Measurements from ENCODE around the gene C19orf73.
A peak's percentile ranks its signal among the peaks of the same experiment; 100 is the strongest.
"Not testable (repeated sequence)": the region's sequence is repeated elsewhere in the genome, so short reads cannot be mapped to it uniquely, and the experiment has no call there.

C19orf73 gene

GRCh38 chr19:49074869-49075268 lies 44.1 kb downstream of the C19orf73 start:
- H3K4me3 Mint-ChIP-seq; ATAC-seq; H3K9me3 Mint-ChIP-seq; DNase-seq (ENCODE audit: low spot score in 2 of 2); H3K36me3 Mint-ChIP-seq; H3K27ac Mint-ChIP-seq: not testable (repeated sequence)
- peaks cover 12% of the 10 kb centered on the region for H3K4me1 Mint-ChIP-seq

- Mint-ChIP-seq H3K4me3 (peak overlapping the region; percentile 43), H3K4me1 (peaks cover 12% of the 10 kb centered on the region), H3K27ac (peak overlapping the region; percentile 1), H3K36me3 (no peaks in the 10 kb centered on the region), H3K9me3 (no peaks in the 10 kb centered on the region)
- DNase-seq (ENCODE audit: low spot score in 2 of 2) (no peak), ATAC-seq (no peak)
Measured at GRCh38 chr19:49073514-49074378, 45.2 kb downstream of the C19orf73 start.

- Mint-ChIP-seq H3K4me1 (peaks cover 12% of the 10 kb centered on the region), H3K27ac (no peak overlapping the region), H3K9me3 (no peaks in the 10 kb centered on the region), H3K4me3 (no peak overlapping the region), H3K36me3 (no peaks in the 10 kb centered on the region)
- DNase-seq (ENCODE audit: low spot score in 2 of 2): no peak
- no peak for ATAC-seq
Measured at GRCh38 chr19:49071860-49072547, 46.9 kb downstream of the C19orf73 start.

GRCh38 chr19:49070416-49070815 lies 48.5 kb downstream of the C19orf73 start:
- Mint-ChIP-seq H3K4me1 (peaks cover 12% of the 10 kb centered on the region), H3K27ac (no peak overlapping the region), H3K36me3 (no peaks in the 10 kb centered on the region), H3K9me3 (no peaks in the 10 kb centered on the region), H3K4me3 (no peak overlapping the region)
- DNase-seq (ENCODE audit: low spot score in 2 of 2) (no peak), ATAC-seq (no peak)

- ATAC-seq: no peak
- no peak overlapping the region for H3K27ac Mint-ChIP-seq
- H3K36me3 Mint-ChIP-seq: no peaks in the 10 kb centered on the region
- DNase-seq (ENCODE audit: low spot score in 2 of 2): no peak
- peaks cover 12% of the 10 kb centered on the region for H3K4me1 Mint-ChIP-seq
- H3K4me3 Mint-ChIP-seq: no peak overlapping the region
- no peaks in the 10 kb centered on the region for H3K9me3 Mint-ChIP-seq
Measured at GRCh38 chr19:49069026-49069425, 49.9 kb downstream of the C19orf73 start.

Measured in stimulated activated effector memory CD8-positive, alpha-beta T cell treated with anti-CD3 and anti-CD28 coated beads, Interleukin-12 subunit alpha, Interleukin-12 subunit beta, amount 100 ng/mL, for 72 hours (primary cell).